ENCODE results near the gene ABLIM1. TPM values are rescaled to one million over a fixed set of nuclear protein-coding genes. Genes with fewer than 3 reads are reported as not detected.
A peak's percentile ranks its signal among the peaks of the same experiment; 100 is the strongest.

The ABLIM1 gene
- total RNA-seq (2013; cell fraction: nucleolus; rRNA removed) = 40.9 and 58.6 TPM in 2 replicates
- total RNA-seq (2014; rRNA removed) (20.7 and 22.0 TPM in 2 replicates), total RNA-seq (2014; rRNA removed; fragmentation: Illumina TruSeq; extraction: Trizol) (29.2 and 30.5 TPM in 2 replicates), total RNA-seq (2021) (40.7 and 45.3 TPM in 2 replicates), polyA plus RNA-seq (2011; rRNA removed) (23.6 and 33.6 TPM in 2 replicates), polyA plus RNA-seq (2014; fragmentation: Illumina TruSeq; extraction: Trizol) (50.5 and 63.4 TPM in 2 replicates), polyA plus RNA-seq (2014; fragmentation: Nextera tagmentation; extraction: Ambion mirVana) (10 to 100 TPM; 14.2 to 25.7 TPM), polyA plus RNA-seq (2014; rRNA removed) (24.0 and 29.3 TPM in 2 replicates), polyA plus RNA-seq (2016; fragmentation: Nextera tagmentation; extraction: Ambion mirVana) (10 to 100 TPM; 23.7 to 27.0 TPM), polyA minus RNA-seq (2011; rRNA and poly(A)+ RNA removed) (54.9 and 60.1 TPM in 2 replicates), Bru-seq, nascent RNA (percentile 45 among the genes with signal in this experiment), BruChase-seq, experiment 1, labeled RNA remaining after a 6-hour chase (percentile 47 among the genes with signal in this experiment), BruChase-seq, experiment 2, labeled RNA remaining after a 2-hour chase (percentile 44 among the genes with signal in this experiment)
- 34.6 TPM for polyA plus RNA-seq (2011; ENCODE audit: low read depth)
- polyA plus RNA-seq (2011; cell fraction: cytosol; rRNA removed) = 31.4 and 38.9 TPM in 2 replicates
- 26.2 and 30.8 TPM in 2 replicates for polyA plus RNA-seq (2011; cell fraction: nucleus; rRNA removed)
- 26.9 and 34.9 TPM in 2 replicates for polyA plus RNA-seq (2012)
- 17.0 and 19.2 TPM in 2 replicates for polyA minus RNA-seq (2011; cell fraction: cytosol; rRNA and poly(A)+ RNA removed)
- polyA minus RNA-seq (2011; cell fraction: nucleus; rRNA and poly(A)+ RNA removed) = 20.4 and 29.8 TPM in 2 replicates
- long read RNA-seq, experiment 1, partial matches to known transcripts = 0 of 18 reads
- long read RNA-seq, experiment 1, other reads (novel, unspliced or antisense) = 18 of 18 reads
- long read RNA-seq, experiment 2, partial matches to known transcripts = 3 of 90 reads
- long read RNA-seq, experiment 2, other reads (novel, unspliced or antisense) = 87 of 90 reads

DNA sequence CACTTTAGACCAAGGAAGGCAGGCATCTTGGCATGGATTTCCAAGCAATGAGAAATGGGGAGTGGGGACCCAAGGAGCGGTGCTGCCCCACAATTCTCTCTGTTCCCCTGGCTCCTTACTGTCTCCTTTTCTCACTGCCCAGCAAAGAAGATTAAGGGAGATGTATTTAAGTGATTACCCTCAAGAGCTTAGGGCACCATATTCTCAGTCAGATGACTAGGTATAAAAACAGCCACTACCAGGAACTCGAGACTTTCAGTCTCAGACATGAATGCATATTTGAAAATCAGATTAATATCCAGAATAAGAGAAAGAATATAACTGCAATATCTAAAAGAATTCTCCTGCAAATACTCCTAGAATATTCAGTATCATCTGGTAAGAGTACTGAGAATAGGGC is at the start of gene ABLIM1:
Gene ABLIM1 (minus strand): TSS at position 101 of the 400 bp plus-strand sequence. CDS start 75 bp downstream, at position 26.
- WGBS (ENCODE audit: insufficient coverage, insufficient replicate concordance, low lambda C conversion rate, missing lambda C conversion rate) = 21% methylated on average over 2 of the region's 2 CpGs
- DNase-seq (ENCODE audit: low read depth, low spot score) (no peak), FAIRE-seq (no peak), ATAC-seq (no peak)
- Histone ChIP-seq H3K27ac (ENCODE audit: control insufficient read depth, insufficient read depth) (no peak within 1 kb of the TSS), H4K20me1 (ENCODE audit: control insufficient read depth, insufficient read depth) (no peaks in the 10 kb centered on the region), H3K79me2 (ENCODE audit: control insufficient read depth, insufficient read depth, low read length) (no peaks in the 10 kb centered on the region), H3K4me1 (ENCODE audit: control insufficient read depth, insufficient read depth, low read length) (no peaks in the 10 kb centered on the region), H3K36me3 (ENCODE audit: control insufficient read depth in 2 of 2, insufficient read depth in 2 of 2, low read length in 1 of 2) (no peaks in the 10 kb centered on the region), H3K9ac (ENCODE audit: control insufficient read depth, insufficient read depth, low read length) (no peak within 1 kb of the TSS), H2AFZ (ENCODE audit: control insufficient read depth, low read depth, low read length) (no peak within 1 kb of the TSS), H3K9me3 (replicated peaks; ENCODE audit: control insufficient read depth, insufficient read depth, low read length) (no peaks in the 10 kb centered on the region), H3K4me3 (no peak within 1 kb of the TSS), H3K27me3 (replicated peaks in 1 of 2; ENCODE audit: control insufficient read depth in 2 of 2, insufficient read depth in 2 of 2, low read length in 1 of 2) (peaks cover 2% of the 10 kb centered on the region in 2 experiments; a peak in 2 of 4 replicates), H3K4me2 (ENCODE audit: control insufficient read depth, insufficient read depth) (no peak within 1 kb of the TSS)
- ChIA-PET POLR2A (no interaction called here), RAD21 (ENCODE audit: unreplicated experiment) (no interaction called here), SMC1A (ENCODE audit: uncharacterized antibody, unreplicated experiment) (interaction anchor here (1.5 kb wide), 1 partner anchor 10 kb away, joined by 3 read pairs; no protein-coding TSS in a partner anchor), CTCF (no interaction called here)
- in situ Hi-C loops (cut with MboI) = no loop called here
- intact Hi-C loops (cut with micrococcal nuclease; ENCODE audit: unreplicated experiment) = no loop called here
- BruUV-seq (replicated peaks) = no TSS peak
- TF ChIP-seq, protein P1, sequence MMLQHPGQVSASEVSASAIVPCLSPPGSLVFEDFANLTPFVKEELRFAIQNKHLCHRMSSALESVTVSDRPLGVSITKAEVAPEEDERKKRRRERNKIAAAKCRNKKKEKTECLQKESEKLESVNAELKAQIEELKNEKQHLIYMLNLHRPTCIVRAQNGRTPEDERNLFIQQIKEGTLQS (IDR thresholded peaks at IDR 0.05; ENCODE audit: borderline replicate concordance, extremely low read depth, low read depth, low read length) = no peak
- TF ChIP-seq ZZZ3 (IDR thresholded peaks at IDR 0.05; ENCODE audit: control insufficient read depth, insufficient read length, low read depth) = no peak
- no peak for TF ChIP-seq YBX1 (IDR thresholded peaks at IDR 0.05)
- no peak for TF ChIP-seq JUNB (IDR thresholded peaks at IDR 0.05)
